ENCODE data around the gene MICAL2. TPM values are rescaled to one million over a fixed set of nuclear protein-coding genes. Genes with fewer than 3 reads are reported as not detected.

Gene MICAL2
- total RNA-seq, 1 donor from 2014 or later = 57.1 TPM

- intact Hi-C loops (cut with micrococcal nuclease) = no loop called here
- no peak for ATAC-seq
These were observed 115.7 kb downstream of the MICAL2 start for GRCh38 chr11:12226093-12226492.

GRCh38 chr11:12229450-12230229 lies 119.2 kb downstream of the MICAL2 start:
- DNase-seq (no peak), ATAC-seq (peak; percentile 31)
- intact Hi-C loops (cut with micrococcal nuclease) = no loop called here

More at GRCh38 chr11:12226093-12226492, 115.7 kb downstream of the MICAL2 start:
- DNase-seq = no peak

- ATAC-seq = no peak
- intact Hi-C loops (cut with micrococcal nuclease) = no loop called here
- no peak for DNase-seq
These were observed 121.8 kb downstream of the MICAL2 start for GRCh38 chr11:12232160-12232559.

- no peak for ATAC-seq
- intact Hi-C loops (cut with micrococcal nuclease) = no loop called here
- DNase-seq = no peak
These were observed 122.6 kb downstream of the MICAL2 start for GRCh38 chr11:12232817-12233601.

- DNase-seq = no peak
- intact Hi-C loops (cut with micrococcal nuclease) = no loop called here
- ATAC-seq = no peak
These were observed 123.2 kb downstream of the MICAL2 start for GRCh38 chr11:12233602-12233925.

- intact Hi-C loops (cut with micrococcal nuclease) = no loop called here
- DNase-seq = no peak
- no peak for ATAC-seq
These were observed 123.8 kb downstream of the MICAL2 start for GRCh38 chr11:12234221-12234620.

GRCh38 chr11:12235080-12235479 lies 124.7 kb downstream of the MICAL2 start:
- DNase-seq = no peak
- ATAC-seq = no peak
- intact Hi-C loops (cut with micrococcal nuclease) = no loop called here

GRCh38 chr11:12235553-12235946 lies 125.2 kb downstream of the MICAL2 start:
- DNase-seq = no peak
- ATAC-seq = peak; percentile 59
- intact Hi-C loops (cut with micrococcal nuclease) = no loop called here

- peak; percentile 59 for ATAC-seq
- intact Hi-C loops (cut with micrococcal nuclease) = no loop called here
- DNase-seq = no peak
These were observed 125.8 kb downstream of the MICAL2 start for GRCh38 chr11:12235947-12236743.

- ATAC-seq (no peak), DNase-seq (no peak)
- intact Hi-C loops (cut with micrococcal nuclease) = no loop called here
These were observed 126.3 kb downstream of the MICAL2 start for GRCh38 chr11:12236744-12237101.

- intact Hi-C loops (cut with micrococcal nuclease) = no loop called here
- DNase-seq = no peak
- ATAC-seq = peak; percentile 50
These were observed 127.0 kb downstream of the MICAL2 start for GRCh38 chr11:12237381-12237784.

- ATAC-seq = peak; percentile 26
- intact Hi-C loops (cut with micrococcal nuclease) = no loop called here
- DNase-seq = no peak
These were observed 128.0 kb downstream of the MICAL2 start for GRCh38 chr11:12238420-12238819.

GRCh38 chr11:12239396-12239795 lies 129.0 kb downstream of the MICAL2 start:
- ATAC-seq (no peak), DNase-seq (no peak)
- intact Hi-C loops (cut with micrococcal nuclease) = no loop called here

- DNase-seq (no peak), ATAC-seq (no peak)
- intact Hi-C loops (cut with micrococcal nuclease) = loop anchor here (10.0 kb wide), 1 partner anchor 155 kb away; no protein-coding TSS in a partner anchor
These were observed 129.5 kb downstream of the MICAL2 start for GRCh38 chr11:12239804-12240371.

GRCh38 chr11:12240677-12241076 lies 130.3 kb downstream of the MICAL2 start:
- ATAC-seq (no peak), DNase-seq (no peak)
- intact Hi-C loops (cut with micrococcal nuclease) = loop anchor here (10.0 kb wide), 1 partner anchor 156 kb away; no protein-coding TSS in a partner anchor

GRCh38 chr11:12241401-12241800 lies 131.0 kb downstream of the MICAL2 start:
- intact Hi-C loops (cut with micrococcal nuclease) = loop anchor here (10.0 kb wide), 1 partner anchor 157 kb away; no protein-coding TSS in a partner anchor
- DNase-seq (no peak), ATAC-seq (no peak)

GRCh38 chr11:12241971-12242672 lies 131.7 kb downstream of the MICAL2 start:
- intact Hi-C loops (cut with micrococcal nuclease) = loop anchor here (10.0 kb wide), 1 partner anchor 157 kb away; no protein-coding TSS in a partner anchor
- ATAC-seq = no peak
- DNase-seq = no peak

GRCh38 chr11:12242966-12243365 lies 132.6 kb downstream of the MICAL2 start:
- ATAC-seq = no peak

GRCh38 chr11:12243486-12243885 lies 133.1 kb downstream of the MICAL2 start:
- ATAC-seq = peak; percentile 26
- intact Hi-C loops (cut with micrococcal nuclease) = loop anchor here (10.0 kb wide), 1 partner anchor 159 kb away; no protein-coding TSS in a partner anchor
- no peak for DNase-seq

More at GRCh38 chr11:12242966-12243365, 132.6 kb downstream of the MICAL2 start:
- no peak for DNase-seq
- intact Hi-C loops (cut with micrococcal nuclease) = loop anchor here (10.0 kb wide), 1 partner anchor 158 kb away; no protein-coding TSS in a partner anchor

Measured in left ventricle myocardium superior (tissue), 1 donor.